ENCODE results near the gene ZFYVE26.

Gene ZFYVE26

DNA sequence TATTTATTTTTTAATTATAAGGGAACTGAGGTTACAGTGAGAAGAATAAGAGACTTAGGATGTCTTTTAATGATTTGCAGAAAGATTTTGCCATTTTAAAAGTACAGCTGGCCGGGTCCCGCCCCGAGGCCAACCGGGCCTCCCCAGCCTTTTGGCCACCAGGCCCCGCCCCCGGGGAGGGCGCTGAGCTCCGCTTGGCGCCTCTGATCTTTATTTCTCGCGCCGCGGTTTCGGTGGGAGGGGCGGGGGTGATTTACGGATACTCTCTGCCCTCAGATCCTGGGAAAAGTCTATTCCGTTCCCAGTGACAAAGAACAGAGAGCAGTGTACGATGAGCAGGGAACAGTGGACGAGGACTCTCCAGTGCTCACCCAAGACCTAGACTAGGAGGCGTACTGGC, 17.7 kb downstream of the ZFYVE26 start:
- no peak for ATAC-seq (replicated peaks; ENCODE audit: extremely low read depth, poor library complexity, severe bottlenecking)
- Mint-ChIP-seq H3K4me3 (no peak overlapping the region), H3K27me3 (no peaks in the 10 kb centered on the region), H3K27ac (ENCODE audit: low read depth) (peak overlapping the region; percentile 48), H3K4me1 (no peaks in the 10 kb centered on the region), H3K9me3 (no peaks in the 10 kb centered on the region), H3K36me3 (ENCODE audit: insufficient read depth) (peaks cover 59% of the 10 kb centered on the region)
- no peak for DNase-seq (ENCODE audit: low spot score in 2 of 2)

DNA sequence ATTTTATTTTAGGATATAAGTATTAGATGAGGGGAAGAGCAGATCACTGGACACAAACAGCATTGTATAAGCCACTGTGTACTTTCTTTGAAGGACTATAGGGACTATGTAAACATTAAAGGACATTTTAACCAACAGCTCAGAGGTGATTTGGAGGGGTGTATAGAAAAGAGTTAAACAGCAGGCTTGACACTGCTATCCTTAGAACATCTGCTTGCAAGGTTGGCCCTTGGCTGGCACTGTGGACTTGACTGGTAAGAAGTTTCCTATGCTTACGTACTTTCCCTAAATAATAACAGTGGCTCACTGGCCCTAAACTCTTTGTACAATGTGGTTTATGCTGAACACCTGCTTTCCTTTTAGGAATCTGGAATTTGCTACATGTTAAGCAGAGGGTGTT, 28.7 kb downstream of the ZFYVE26 start:
- no peaks in the 10 kb centered on the region for H3K27me3 Mint-ChIP-seq
- no peaks in the 10 kb centered on the region for H3K4me1 Mint-ChIP-seq
- no peak overlapping the region for H3K4me3 Mint-ChIP-seq
- H3K27ac Mint-ChIP-seq (ENCODE audit: low read depth) = no peak overlapping the region
- DNase-seq (ENCODE audit: low spot score in 2 of 2) = no peak
- no peaks in the 10 kb centered on the region for H3K9me3 Mint-ChIP-seq
- H3K36me3 Mint-ChIP-seq (ENCODE audit: insufficient read depth) = peaks cover 62% of the 10 kb centered on the region
- ATAC-seq (replicated peaks; ENCODE audit: extremely low read depth, poor library complexity, severe bottlenecking) = no peak

DNA sequence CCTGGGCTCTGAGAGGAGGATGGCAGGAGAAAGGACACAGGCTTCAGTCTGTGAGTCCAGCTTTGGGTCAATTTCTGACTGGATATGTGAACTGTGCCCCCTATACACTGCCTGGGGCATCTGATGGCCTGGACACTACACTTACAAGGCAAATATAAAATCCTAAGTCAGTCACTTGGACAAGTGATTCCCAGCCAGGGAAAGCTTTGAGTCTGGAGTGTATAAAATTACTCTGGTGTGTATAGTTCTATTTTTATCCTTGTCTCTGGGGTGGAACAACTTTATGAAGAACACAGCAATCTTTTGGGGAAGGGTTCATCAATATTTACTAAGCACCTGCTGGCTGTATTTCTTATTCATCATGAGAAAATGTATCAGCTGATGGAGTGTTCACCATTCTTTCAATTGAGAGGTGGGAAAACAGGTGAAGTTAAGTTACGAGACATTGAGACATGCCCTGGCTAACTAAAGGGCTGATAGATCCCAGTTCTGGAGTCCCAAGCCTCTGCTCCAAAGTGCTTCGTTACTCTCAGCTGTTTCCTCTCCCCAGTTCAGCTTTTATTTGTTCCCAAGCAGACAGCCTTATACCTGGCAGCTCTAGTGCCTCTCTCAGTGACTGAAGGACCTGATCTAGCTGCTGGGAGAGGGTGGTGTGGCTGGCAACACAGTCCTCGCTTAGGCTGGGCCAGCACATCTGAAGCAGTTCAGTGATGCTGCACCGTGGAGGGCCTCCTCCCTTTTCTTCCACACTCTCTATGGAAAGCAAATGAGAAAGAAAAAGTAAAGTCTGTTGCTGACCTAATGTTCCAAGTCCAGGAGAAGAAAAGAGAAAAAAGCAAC, 30.9 kb downstream of the ZFYVE26 start:
- DNase-seq (ENCODE audit: low spot score in 2 of 2) = no peak
- ATAC-seq (replicated peaks; ENCODE audit: extremely low read depth, poor library complexity, severe bottlenecking) = no peak
- H3K27ac Mint-ChIP-seq (ENCODE audit: low read depth) = no peak overlapping the region
- H3K4me1 Mint-ChIP-seq = no peaks in the 10 kb centered on the region
- no peaks in the 10 kb centered on the region for H3K9me3 Mint-ChIP-seq
- H3K36me3 Mint-ChIP-seq (ENCODE audit: insufficient read depth) = peaks cover 64% of the 10 kb centered on the region
- no peaks in the 10 kb centered on the region for H3K27me3 Mint-ChIP-seq
- no peak overlapping the region for H3K4me3 Mint-ChIP-seq

DNA sequence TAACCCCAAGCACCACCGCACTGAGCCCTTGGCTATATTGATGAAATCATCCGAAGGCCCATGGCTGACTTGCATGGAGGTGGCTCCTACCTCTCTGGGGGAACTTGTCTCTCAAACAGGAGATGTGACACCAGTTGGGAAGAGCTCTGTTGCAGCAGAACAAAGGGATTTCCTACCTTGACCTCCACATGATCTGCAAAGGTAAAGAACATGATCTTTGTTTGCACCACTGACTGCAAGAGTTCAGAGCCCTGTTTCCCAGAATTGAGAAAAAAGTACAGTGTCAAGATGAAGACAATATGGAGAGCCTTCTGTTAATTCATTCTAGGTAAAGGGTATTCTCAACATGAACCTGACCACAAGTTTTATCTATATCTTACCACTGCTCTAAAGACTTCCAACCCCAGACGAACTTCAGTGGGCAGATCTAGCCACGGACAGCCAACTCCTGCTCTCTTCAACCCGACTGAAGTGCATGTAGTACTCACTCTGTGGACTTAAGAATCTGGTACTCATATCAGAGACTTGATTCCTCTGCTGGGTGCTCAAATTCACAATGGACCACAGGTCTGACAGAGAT, 32.1 kb downstream of the ZFYVE26 start:
- Mint-ChIP-seq H3K9me3 (no peaks in the 10 kb centered on the region), H3K27me3 (no peaks in the 10 kb centered on the region), H3K27ac (ENCODE audit: low read depth) (no peak overlapping the region), H3K4me1 (no peaks in the 10 kb centered on the region), H3K36me3 (ENCODE audit: insufficient read depth) (peaks cover 61% of the 10 kb centered on the region), H3K4me3 (no peak overlapping the region)
- no peak for ATAC-seq (replicated peaks; ENCODE audit: extremely low read depth, poor library complexity, severe bottlenecking)
- DNase-seq (ENCODE audit: low spot score in 2 of 2) = no peak

DNA sequence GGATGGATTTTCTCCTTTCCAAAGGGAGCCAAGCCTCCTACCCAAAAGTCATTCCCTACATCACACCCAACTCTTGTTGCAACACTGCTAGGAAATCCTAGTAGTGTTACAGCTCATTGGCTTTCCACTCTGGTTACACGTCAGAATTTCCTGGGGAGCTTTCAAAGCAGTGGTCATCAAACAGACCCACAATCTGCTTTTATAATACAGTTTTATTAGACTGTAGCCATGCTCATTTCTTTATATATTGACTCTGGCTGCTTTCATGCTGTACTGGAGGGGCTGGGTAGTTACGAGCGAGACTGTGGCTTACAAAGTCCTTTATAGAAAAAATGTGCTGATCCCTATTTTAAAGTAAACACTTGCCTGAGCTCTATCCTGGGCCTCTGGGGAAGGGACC, 34.3 kb downstream of the ZFYVE26 start:
- DNase-seq (ENCODE audit: low spot score in 2 of 2) (no peak), ATAC-seq (replicated peaks; ENCODE audit: extremely low read depth, poor library complexity, severe bottlenecking) (no peak)
- H3K27me3 Mint-ChIP-seq = no peaks in the 10 kb centered on the region
- peaks cover 50% of the 10 kb centered on the region for H3K36me3 Mint-ChIP-seq (ENCODE audit: insufficient read depth)
- H3K4me1 Mint-ChIP-seq = no peaks in the 10 kb centered on the region
- H3K4me3 Mint-ChIP-seq = no peak overlapping the region
- no peak overlapping the region for H3K27ac Mint-ChIP-seq (ENCODE audit: low read depth)
- H3K9me3 Mint-ChIP-seq = no peaks in the 10 kb centered on the region

DNA sequence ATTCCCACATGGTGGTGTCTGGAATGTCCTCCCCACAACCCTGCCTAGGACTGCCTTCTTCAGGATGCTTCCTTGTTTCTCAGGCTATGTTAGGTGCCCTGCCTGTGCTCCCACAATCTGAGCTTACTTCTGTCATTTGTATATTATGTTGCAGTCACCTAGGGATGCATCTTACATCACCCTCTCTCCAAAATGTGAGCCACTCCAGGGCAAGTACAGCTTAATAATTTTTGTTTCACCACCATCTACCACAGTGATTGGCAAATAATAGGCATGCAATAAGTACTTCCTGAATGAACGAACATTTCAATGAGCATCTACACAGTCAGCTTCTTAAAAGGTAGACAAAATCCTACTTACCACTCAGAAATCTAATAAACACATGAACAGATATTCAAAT, 37.6 kb downstream of the ZFYVE26 start:
- Mint-ChIP-seq H3K4me1 (no peaks in the 10 kb centered on the region), H3K9me3 (no peaks in the 10 kb centered on the region), H3K4me3 (no peak overlapping the region), H3K36me3 (ENCODE audit: insufficient read depth) (peaks cover 58% of the 10 kb centered on the region), H3K27me3 (no peaks in the 10 kb centered on the region), H3K27ac (ENCODE audit: low read depth) (no peak overlapping the region)
- no peak for DNase-seq (ENCODE audit: low spot score in 2 of 2)
- ATAC-seq (replicated peaks; ENCODE audit: extremely low read depth, poor library complexity, severe bottlenecking) = no peak

DNA sequence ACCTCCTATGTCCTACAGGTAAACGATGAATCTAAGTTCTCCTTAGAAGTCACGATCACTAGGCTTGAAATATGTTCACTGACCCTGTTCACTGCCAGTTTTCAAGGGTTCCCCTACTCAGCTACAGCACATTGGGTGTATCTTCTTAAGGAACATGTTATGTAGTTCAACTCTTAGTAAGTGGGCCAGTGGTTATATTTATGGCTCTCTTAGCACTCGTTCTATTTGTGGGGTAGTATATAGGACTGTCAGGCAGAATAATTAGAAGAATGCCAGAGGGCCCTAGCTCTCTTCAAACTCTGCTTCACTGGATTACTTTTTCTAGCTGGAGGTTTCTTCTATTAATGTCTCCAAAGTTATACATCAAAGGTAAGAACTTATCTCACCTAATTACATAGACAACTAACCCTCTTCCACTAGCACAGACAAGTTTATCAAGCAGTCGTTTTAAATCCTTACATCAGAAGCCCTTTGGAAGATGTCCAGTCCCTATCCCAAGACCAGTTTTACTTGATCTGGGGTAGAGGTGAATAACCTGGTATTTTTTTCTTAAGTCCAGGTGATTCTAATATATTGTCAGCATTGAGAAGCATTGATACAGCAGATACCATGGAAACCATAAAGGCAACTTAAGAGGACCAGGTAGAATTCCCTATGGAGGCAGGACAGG, 39.6 kb downstream of the ZFYVE26 start:
- no peak overlapping the region for H3K27ac Mint-ChIP-seq (ENCODE audit: low read depth)
- no peaks in the 10 kb centered on the region for H3K4me1 Mint-ChIP-seq
- DNase-seq (ENCODE audit: low spot score in 2 of 2) (no peak), ATAC-seq (replicated peaks; ENCODE audit: extremely low read depth, poor library complexity, severe bottlenecking) (no peak)
- H3K4me3 Mint-ChIP-seq = no peak overlapping the region
- H3K9me3 Mint-ChIP-seq = no peaks in the 10 kb centered on the region
- H3K27me3 Mint-ChIP-seq = no peaks in the 10 kb centered on the region
- peaks cover 65% of the 10 kb centered on the region for H3K36me3 Mint-ChIP-seq (ENCODE audit: insufficient read depth)

DNA sequence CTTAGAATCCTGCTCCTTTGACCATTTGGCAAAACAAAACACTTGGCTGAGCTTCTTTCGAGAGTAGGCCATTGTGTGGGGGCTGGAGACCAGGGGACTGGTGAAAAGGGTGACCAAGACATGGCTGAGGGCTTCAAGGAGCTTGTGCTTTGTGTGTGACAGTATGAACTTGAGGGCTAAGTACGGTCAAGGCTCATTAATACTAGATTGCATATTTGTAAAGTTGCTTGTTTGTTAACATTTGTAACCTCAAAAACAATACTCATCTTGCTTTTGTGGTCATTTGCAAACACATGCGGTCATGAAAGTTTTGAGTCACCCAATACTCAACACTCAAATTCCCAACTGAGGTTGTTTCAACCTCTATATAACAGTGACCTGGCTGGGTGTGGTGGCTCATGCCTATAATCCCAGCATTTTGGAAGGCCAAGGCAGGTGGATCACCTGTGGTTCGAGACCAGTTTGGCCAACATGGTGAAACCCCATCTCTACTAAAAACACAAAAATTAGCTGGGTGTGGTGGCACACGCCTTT, 42.5 kb downstream of the ZFYVE26 start:
- DNase-seq (ENCODE audit: low spot score in 2 of 2) (no peak), ATAC-seq (replicated peaks; ENCODE audit: extremely low read depth, poor library complexity, severe bottlenecking) (no peak)
- no peak overlapping the region for H3K4me3 Mint-ChIP-seq
- H3K9me3 Mint-ChIP-seq = no peaks in the 10 kb centered on the region
- no peaks in the 10 kb centered on the region for H3K27me3 Mint-ChIP-seq
- no peaks in the 10 kb centered on the region for H3K4me1 Mint-ChIP-seq
- H3K36me3 Mint-ChIP-seq (ENCODE audit: insufficient read depth) = peaks cover 58% of the 10 kb centered on the region
- H3K27ac Mint-ChIP-seq (ENCODE audit: low read depth) = no peak overlapping the region

DNA sequence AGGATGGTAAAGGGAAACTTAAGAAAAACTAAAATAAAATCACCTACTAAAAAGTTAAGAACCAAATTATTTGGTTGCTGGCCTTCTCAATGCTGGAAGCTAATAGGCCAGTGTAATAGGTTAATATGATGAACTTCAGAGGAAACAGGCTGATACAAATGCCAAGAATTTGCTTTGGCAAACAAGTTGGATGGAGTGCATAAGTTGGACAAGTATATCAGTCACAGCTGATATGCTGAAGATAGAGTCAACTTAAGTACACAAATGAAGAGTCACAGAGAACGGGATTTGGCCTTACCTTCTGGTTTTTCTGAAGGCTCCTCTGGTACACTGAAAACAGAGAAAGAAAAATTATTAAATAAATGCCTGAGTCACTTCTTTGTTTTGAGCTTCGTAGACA, 48.2 kb downstream of the ZFYVE26 start:
- no peak overlapping the region for H3K27ac Mint-ChIP-seq (ENCODE audit: low read depth)
- no peaks in the 10 kb centered on the region for H3K27me3 Mint-ChIP-seq

DNA sequence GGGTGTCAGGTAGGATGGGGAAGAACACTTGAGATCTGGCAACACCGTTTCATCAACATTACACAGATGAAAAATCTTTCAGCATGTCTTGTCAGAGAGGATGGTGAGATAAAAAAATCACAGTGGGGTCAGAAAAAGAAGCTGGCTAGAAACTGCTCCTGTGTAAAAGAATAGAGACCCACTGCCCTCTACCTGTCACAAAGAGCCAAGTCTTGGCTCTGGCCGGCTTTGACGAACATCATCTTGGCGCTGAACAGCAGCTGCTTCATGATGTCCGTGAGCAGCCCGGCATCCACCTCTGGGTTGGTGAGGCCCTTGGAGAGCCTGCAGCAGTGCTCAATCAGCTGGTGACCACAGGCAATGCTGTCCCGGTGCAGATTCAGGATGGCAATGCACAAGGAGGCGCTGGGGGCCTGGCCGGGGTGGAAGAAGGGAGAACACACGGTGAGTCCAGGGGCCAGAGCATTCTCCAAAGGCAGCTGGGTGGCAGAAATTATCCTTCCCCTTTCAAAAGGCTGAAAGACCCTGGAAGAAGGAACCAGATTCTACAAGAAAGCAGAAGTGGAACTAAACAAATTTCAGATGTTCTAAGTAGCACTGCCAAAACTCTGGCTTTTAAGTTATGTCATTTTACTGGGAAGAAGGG, 50.2 kb downstream of the ZFYVE26 start:
- no peak overlapping the region for H3K27ac Mint-ChIP-seq (ENCODE audit: low read depth)
- no peaks in the 10 kb centered on the region for H3K9me3 Mint-ChIP-seq
- H3K4me3 Mint-ChIP-seq = no peak overlapping the region
- ATAC-seq (replicated peaks; ENCODE audit: extremely low read depth, poor library complexity, severe bottlenecking) = no peak
- no peak for DNase-seq (ENCODE audit: low spot score in 2 of 2)
- peaks cover 43% of the 10 kb centered on the region for H3K36me3 Mint-ChIP-seq (ENCODE audit: insufficient read depth)
- no peaks in the 10 kb centered on the region for H3K27me3 Mint-ChIP-seq
- H3K4me1 Mint-ChIP-seq = no peaks in the 10 kb centered on the region

More for the DNA sequence above, 48.2 kb downstream of the ZFYVE26 start:
- no peaks in the 10 kb centered on the region for H3K4me1 Mint-ChIP-seq
- H3K36me3 Mint-ChIP-seq (ENCODE audit: insufficient read depth) = peaks cover 45% of the 10 kb centered on the region
- no peak overlapping the region for H3K4me3 Mint-ChIP-seq
- ATAC-seq (replicated peaks; ENCODE audit: extremely low read depth, poor library complexity, severe bottlenecking) = no peak
- no peaks in the 10 kb centered on the region for H3K9me3 Mint-ChIP-seq
- DNase-seq (ENCODE audit: low spot score in 2 of 2) = no peak

DNA sequence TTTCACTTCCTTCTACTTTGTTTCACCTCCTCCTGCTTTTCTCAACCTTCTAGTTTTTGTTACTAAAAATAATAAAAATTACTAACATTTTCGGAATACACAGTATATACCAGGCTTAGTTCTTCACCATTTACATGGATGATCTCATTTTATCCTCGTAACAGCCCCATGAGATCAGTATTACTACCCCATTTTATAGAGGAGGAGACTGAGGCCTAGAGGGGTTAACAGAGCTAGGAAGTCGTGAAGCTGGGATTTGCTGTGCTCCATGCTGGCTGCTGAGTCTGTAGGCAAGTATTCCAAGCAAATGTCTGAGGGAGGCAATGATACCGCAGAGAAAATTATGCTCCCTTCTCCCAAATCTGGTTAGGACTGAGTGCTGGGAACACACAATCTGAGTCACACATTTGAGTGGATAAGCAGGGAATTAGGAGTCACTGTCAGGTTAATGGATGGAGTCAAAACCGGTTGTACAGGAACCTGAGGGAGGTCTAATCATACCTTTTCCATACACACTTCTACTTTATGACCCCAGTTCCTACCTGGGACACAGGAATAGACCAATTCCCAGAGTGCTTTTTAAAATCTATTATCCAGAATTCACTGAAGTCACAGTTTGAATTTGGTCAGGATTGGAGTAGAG, 51.1 kb downstream of the ZFYVE26 start:
- H3K27ac Mint-ChIP-seq (ENCODE audit: low read depth) = no peak overlapping the region

DNA sequence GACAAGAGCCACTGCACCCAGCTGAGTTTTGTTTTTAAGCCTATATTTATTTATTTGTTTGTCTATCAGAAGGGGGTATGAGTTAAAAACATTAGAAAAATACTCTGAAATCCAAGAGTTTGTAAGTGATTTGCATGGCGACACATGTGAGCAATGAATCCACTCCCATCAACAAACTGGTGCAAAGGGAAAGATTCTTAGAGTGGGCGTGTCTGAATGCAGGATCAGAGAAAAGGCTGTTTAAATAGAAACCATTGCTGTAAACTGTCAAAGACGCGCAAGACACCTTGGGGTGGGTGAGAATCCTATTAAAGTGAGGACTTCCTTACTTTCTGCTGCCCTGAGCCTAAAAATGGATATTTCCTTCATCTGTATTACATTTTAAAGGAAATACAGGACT, 51.9 kb downstream of the ZFYVE26 start:
- no peaks in the 10 kb centered on the region for H3K4me1 Mint-ChIP-seq
- peaks cover 49% of the 10 kb centered on the region for H3K36me3 Mint-ChIP-seq (ENCODE audit: insufficient read depth)
- no peaks in the 10 kb centered on the region for H3K9me3 Mint-ChIP-seq
- ATAC-seq (replicated peaks; ENCODE audit: extremely low read depth, poor library complexity, severe bottlenecking) (no peak), DNase-seq (ENCODE audit: low spot score in 2 of 2) (no peak)
- no peaks in the 10 kb centered on the region for H3K27me3 Mint-ChIP-seq
- H3K27ac Mint-ChIP-seq (ENCODE audit: low read depth) = no peak overlapping the region
- H3K4me3 Mint-ChIP-seq = no peak overlapping the region

More for the DNA sequence above, 51.1 kb downstream of the ZFYVE26 start:
- no peak for ATAC-seq (replicated peaks; ENCODE audit: extremely low read depth, poor library complexity, severe bottlenecking)
- DNase-seq (ENCODE audit: low spot score in 2 of 2) = no peak
- Mint-ChIP-seq H3K27me3 (no peaks in the 10 kb centered on the region), H3K36me3 (ENCODE audit: insufficient read depth) (peaks cover 45% of the 10 kb centered on the region), H3K4me3 (no peak overlapping the region), H3K4me1 (no peaks in the 10 kb centered on the region), H3K9me3 (no peaks in the 10 kb centered on the region)

Data from central memory CD8-positive, alpha-beta T cell (primary cell).